Peyer's patch (tissue), 4 donors: ENCODE results near the gene COX4I1.

Source experiments
- CTCF ChIP-seq, 6 experiments: fragments of 450-650 bp in 4 of 6; fragments of 200-600 bp in 2 of 6; sonication (generic) in 1 of 6; IDR thresholded peaks; one replicate each; pipeline ENCODE4 v1.5.1; 2017 to 2019; ENCODE audit warnings: antibody characterized with exemption in 6 of 6, mild to moderate bottlenecking in 3 of 6, moderate library complexity in 1 of 6
- POLR2A ChIP-seq, 2 donors: fragments of 450-650 bp; IDR thresholded peaks; one replicate each; pipeline ENCODE4 v1.5.1; 2017; ENCODE audit warnings: antibody characterized with exemption in 2 of 2, mild to moderate bottlenecking in 2 of 2, moderate library complexity in 2 of 2

GRCh38 chr16:85762970-85763369 lies 36.5 kb upstream of the COX4I1 start:
- no peak for TF ChIP-seq CTCF (IDR thresholded peaks at IDR 0.05)
- TF ChIP-seq POLR2A (IDR thresholded peaks at IDR 0.05) = no peak
